T follicular helper cell (primary cell): ENCODE data around the gene C9orf43.
A peak's percentile ranks its signal among the peaks of the same experiment; 100 is the strongest.
"Not testable (repeated sequence)": the region's sequence is repeated elsewhere in the genome, so short reads cannot be mapped to it uniquely, and the experiment has no call there.

Source experiments
- DNase-seq: peaks from one replicate; pipeline ENCODE4 v3.0.0-alpha.2; 2020; ENCODE audit warnings: low read depth
- total RNA-seq, 2 experiments: gene quantifications; one replicate each; lab custom pipeline; 2026; lab: John Stamatoyannopoulos, UW

Gene C9orf43
- 0.70 to 1.0 reads per million in 2 experiments for total RNA-seq

- peak; percentile 90 for DNase-seq
Observed at GRCh38 chr9:113410207-113410864, at the start of gene C9orf43, which contains the start of gene POLE3. Gene C9orf43 (plus strand): TSS chr9:113410747. CDS start chr9:113413494, 2,747 bp downstream. Gene POLE3 (minus strand): TSS chr9:113410675. CDS start chr9:113410293, 382 bp downstream.

GRCh38 chr9:113361304-113362018 is 49.1 kb upstream of the C9orf43 start:
- no peak for DNase-seq

GRCh38 chr9:113363336-113363735 is 47.2 kb upstream of the C9orf43 start:
- no peak for DNase-seq

- no peak for DNase-seq
Observed at GRCh38 chr9:113364951-113365350, 45.6 kb upstream of the C9orf43 start.

- DNase-seq: not testable (repeated sequence)
Observed at GRCh38 chr9:113365652-113366051, 44.9 kb upstream of the C9orf43 start.

GRCh38 chr9:113368348-113368981 is 42.1 kb upstream of the C9orf43 start:
- DNase-seq: no peak

GRCh38 chr9:113368982-113369854 is 41.3 kb upstream of the C9orf43 start:
- no peak for DNase-seq

- DNase-seq: no peak
Observed at GRCh38 chr9:113369855-113370140, 40.7 kb upstream of the C9orf43 start.

- no peak for DNase-seq
Observed at GRCh38 chr9:113370806-113371325, 39.7 kb upstream of the C9orf43 start.

- DNase-seq: no peak
Observed at GRCh38 chr9:113372059-113372458, 38.5 kb upstream of the C9orf43 start.

GRCh38 chr9:113373256-113373655 is 37.3 kb upstream of the C9orf43 start:
- DNase-seq: no peak

- no peak for DNase-seq
Observed at GRCh38 chr9:113373676-113374392, 36.7 kb upstream of the C9orf43 start.

- no peak for DNase-seq
Observed at GRCh38 chr9:113375057-113376023, 35.2 kb upstream of the C9orf43 start.

- peak; percentile 69 for DNase-seq
Observed at GRCh38 chr9:113376634-113377567, 33.6 kb upstream of the C9orf43 start, which contains the start of gene HDHD3. Gene HDHD3 (minus strand): TSS chr9:113376986. CDS start chr9:113374354, 2,632 bp downstream.

GRCh38 chr9:113379094-113379828 is 31.3 kb upstream of the C9orf43 start:
- DNase-seq: not testable (repeated sequence)

GRCh38 chr9:113379829-113380210 is 30.7 kb upstream of the C9orf43 start:
- not testable (repeated sequence) for DNase-seq

GRCh38 chr9:113380869-113381378 is 29.6 kb upstream of the C9orf43 start:
- DNase-seq: no peak

GRCh38 chr9:113381441-113381840 is 29.1 kb upstream of the C9orf43 start:
- DNase-seq: not testable (repeated sequence)
